Measurements from ENCODE around the gene SPRR3. TPM values are rescaled to one million over a fixed set of nuclear protein-coding genes. Genes with fewer than 3 reads are reported as not detected.

Gene SPRR3
- total and polyA plus RNA-seq, 4 donors = 0.50 to 1.9 (median 1.2) TPM; not detected in 1

DNA sequence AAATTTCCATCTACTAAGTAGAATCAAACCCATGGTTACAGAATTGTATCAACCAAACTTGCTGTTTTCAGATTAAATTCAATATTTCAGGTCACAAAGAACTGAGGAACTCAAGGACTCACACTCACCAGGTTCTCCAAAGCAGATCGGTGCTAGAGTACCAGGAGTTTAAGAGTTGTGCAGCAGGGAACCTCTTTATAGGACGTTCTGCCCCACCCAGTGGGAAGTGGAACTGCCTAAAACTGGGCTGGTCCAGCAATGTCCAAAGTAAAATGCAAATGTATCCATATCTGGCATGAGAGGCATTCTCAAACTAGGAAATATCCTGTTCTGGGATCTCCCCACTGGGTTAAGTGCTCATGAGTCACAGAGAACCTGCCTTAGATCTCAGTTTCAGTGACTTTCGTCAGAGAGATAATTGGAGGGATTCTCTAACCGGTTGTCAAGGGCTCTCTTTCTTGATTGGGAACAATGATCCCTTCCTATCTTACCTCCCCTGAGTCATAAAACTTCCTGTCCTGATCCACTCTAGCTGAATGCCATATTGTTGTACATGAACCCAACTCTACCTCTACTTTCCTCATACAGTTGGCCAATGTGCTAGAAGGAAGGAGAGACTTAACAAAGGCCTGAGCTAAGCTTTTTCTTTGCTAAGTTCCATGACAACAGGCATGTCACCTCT lies 39.5 kb downstream of the SPRR3 start, which contains the start of gene SPRR2D:
Gene SPRR2D (minus strand): TSS at position 171 of the 682 bp plus-strand sequence. CDS start 774 bp downstream, outside the sequence.
- TF ChIP-seq, protein P1, sequence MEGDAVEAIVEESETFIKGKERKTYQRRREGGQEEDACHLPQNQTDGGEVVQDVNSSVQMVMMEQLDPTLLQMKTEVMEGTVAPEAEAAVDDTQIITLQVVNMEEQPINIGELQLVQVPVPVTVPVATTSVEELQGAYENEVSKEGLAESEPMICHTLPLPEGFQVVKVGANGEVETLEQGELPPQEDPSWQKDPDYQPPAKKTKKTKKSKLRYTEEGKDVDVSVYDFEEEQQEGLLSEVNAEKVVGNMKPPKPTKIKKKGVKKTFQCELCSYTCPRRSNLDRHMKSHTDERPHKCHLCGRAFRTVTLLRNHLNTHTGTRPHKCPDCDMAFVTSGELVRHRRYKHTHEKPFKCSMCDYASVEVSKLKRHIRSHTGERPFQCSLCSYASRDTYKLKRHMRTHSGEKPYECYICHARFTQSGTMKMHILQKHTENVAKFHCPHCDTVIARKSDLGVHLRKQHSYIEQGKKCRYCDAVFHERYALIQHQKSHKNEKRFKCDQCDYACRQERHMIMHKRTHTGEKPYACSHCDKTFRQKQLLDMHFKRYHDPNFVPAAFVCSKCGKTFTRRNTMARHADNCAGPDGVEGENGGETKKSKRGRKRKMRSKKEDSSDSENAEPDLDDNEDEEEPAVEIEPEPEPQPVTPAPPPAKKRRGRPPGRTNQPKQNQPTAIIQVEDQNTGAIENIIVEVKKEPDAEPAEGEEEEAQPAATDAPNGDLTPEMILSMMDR (IDR thresholded peaks at IDR 0.05; ENCODE audit: control extremely low read depth, extremely low read depth) = no peak
- Histone ChIP-seq H3K9ac (ENCODE audit: insufficient read depth in 1 of 2, low read length in 2 of 2) (no peak within 1 kb of the TSS), H3K27ac (ENCODE audit: low read depth in 1 of 2, low read length in 1 of 2) (no peak within 1 kb of the TSS), H3K4me1 (ENCODE audit: control insufficient read depth in 5 of 5, insufficient read depth in 5 of 5, low read length in 5 of 5) (no peaks in the 10 kb centered on the region), H3K27me3 (ENCODE audit: control insufficient read depth in 3 of 3, insufficient read depth in 3 of 3, low read length in 2 of 3) (no peaks in the 10 kb centered on the region), H3K36me3 (ENCODE audit: control insufficient read depth in 4 of 4, insufficient read depth in 4 of 4, low read length in 4 of 4) (no peaks in the 10 kb centered on the region), H3K4me3 (no peak within 1 kb of the TSS), H3K9me3 (ENCODE audit: control insufficient read depth in 4 of 4, insufficient read depth in 3 of 4, low read length in 3 of 4) (peaks cover 0 to 5% (median 0%) of the 10 kb centered on the region in 4 donors)
- 58 to 72% methylated on average over 4 of the region's 4 CpGs for WGBS, 2 donors
- DNase-seq (no peak), ATAC-seq (ENCODE audit: insufficient read depth, low FRiP score) (no peak)

DNA sequence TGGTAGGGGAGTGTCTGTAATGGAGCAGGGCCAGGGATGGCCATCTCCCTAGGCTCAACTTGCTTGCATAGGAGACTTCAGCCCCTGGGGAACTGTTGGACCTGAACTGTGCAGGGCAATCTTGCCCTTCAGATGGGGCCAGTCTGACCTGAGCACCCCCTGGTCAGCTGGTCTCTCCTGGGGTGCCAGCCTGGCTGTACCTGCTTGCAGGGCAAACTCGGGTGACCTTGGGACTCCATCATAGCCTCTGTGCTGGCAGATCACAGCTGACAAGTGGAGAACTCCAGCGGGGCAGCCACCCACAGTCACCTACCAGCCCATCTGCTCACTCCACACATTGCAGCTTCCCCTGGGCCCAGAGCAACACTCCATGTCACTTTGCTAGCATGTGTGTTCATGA lies 47.7 kb downstream of the SPRR3 start:
- H3K4me3 ChIP-seq = no peak overlapping the region
- H3K27ac ChIP-seq (ENCODE audit: low read depth in 1 of 2, low read length in 1 of 2) = no peak overlapping the region
- H3K27me3 ChIP-seq (ENCODE audit: control insufficient read depth in 3 of 3, insufficient read depth in 3 of 3, low read length in 2 of 3) = no peaks in the 10 kb centered on the region
- peaks cover 0 to 3% (median 0%) of the 10 kb centered on the region in 4 donors for H3K9me3 ChIP-seq (ENCODE audit: control insufficient read depth in 4 of 4, insufficient read depth in 3 of 4, low read length in 3 of 4)
- H3K4me1 ChIP-seq (ENCODE audit: control insufficient read depth in 5 of 5, insufficient read depth in 5 of 5, low read length in 5 of 5) = no peaks in the 10 kb centered on the region
- no peak overlapping the region for H3K9ac ChIP-seq (ENCODE audit: insufficient read depth in 1 of 2, low read length in 2 of 2)
- no peak for DNase-seq
- ATAC-seq (ENCODE audit: insufficient read depth, low FRiP score) = no peak
- no peaks in the 10 kb centered on the region for H3K36me3 ChIP-seq (ENCODE audit: control insufficient read depth in 4 of 4, insufficient read depth in 4 of 4, low read length in 4 of 4)
- TF ChIP-seq, protein P1 (IDR thresholded peaks at IDR 0.05; ENCODE audit: control extremely low read depth, extremely low read depth) = no peak
- 87 to 89% methylated on average over 2 of the region's 2 CpGs for WGBS, 2 donors

Small RNA genes lying within 50 kb of the gene (small RNA-seq; reads per million reads assigned to genes)
- gene AL356867.1 (ENCODE audit: low replicate concordance) (not detected), gene RF00322 (ENCODE audit: low replicate concordance) (not detected), gene SPRR1A (ENCODE audit: low replicate concordance) (not detected)

Other genes with a start within 250 kb of the SPRR3 start
- not detected for gene KPRP, start 243.7 kb upstream of the SPRR3 start, total RNA-seq
- not detected for gene KPRP, start 243.7 kb upstream of the SPRR3 start, polyA plus RNA-seq
- not detected for gene LCE1F, start 226.6 kb upstream of the SPRR3 start, total RNA-seq
- not detected for gene LCE1F, start 226.6 kb upstream of the SPRR3 start, polyA plus RNA-seq
- not detected for gene LCE1E, start 215.5 kb upstream of the SPRR3 start, total RNA-seq
- gene LCE1E, start 215.5 kb upstream of the SPRR3 start, polyA plus RNA-seq = not detected
- not detected for gene LCE1D, start 205.0 kb upstream of the SPRR3 start, total RNA-seq
- gene LCE1D, start 205.0 kb upstream of the SPRR3 start, polyA plus RNA-seq = not detected
- not detected for gene LCE1C, start 195.1 kb upstream of the SPRR3 start, total RNA-seq
- not detected for gene LCE1C, start 195.1 kb upstream of the SPRR3 start, polyA plus RNA-seq
- gene LCE1B, start 189.8 kb upstream of the SPRR3 start, total RNA-seq = not detected
- gene LCE1B, start 189.8 kb upstream of the SPRR3 start, polyA plus RNA-seq = not detected
- gene LCE1A, start 174.3 kb upstream of the SPRR3 start, total RNA-seq = not detected
- gene LCE1A, start 174.3 kb upstream of the SPRR3 start, polyA plus RNA-seq = not detected
- gene LCE6A, start 158.9 kb upstream of the SPRR3 start, total RNA-seq = not detected
- gene LCE6A, start 158.9 kb upstream of the SPRR3 start, polyA plus RNA-seq = not detected
- gene LCE7A, start 141.8 kb upstream of the SPRR3 start, total RNA-seq = not detected
- gene LCE7A, start 141.8 kb upstream of the SPRR3 start, polyA plus RNA-seq = not detected
- not detected for gene SMCP, start 123.4 kb upstream of the SPRR3 start, total RNA-seq
- not detected for gene SMCP, start 123.4 kb upstream of the SPRR3 start, polyA plus RNA-seq
- gene IVL, start 93.2 kb upstream of the SPRR3 start, total RNA-seq = under 1 TPM in 1 of 2 donors, not detected in 1; 0.31 TPM
- gene IVL, start 93.2 kb upstream of the SPRR3 start, polyA plus RNA-seq = under 1 TPM; 0.22 to 0.52 TPM
- not detected for gene SPRR5, start 54.5 kb upstream of the SPRR3 start, total RNA-seq
- gene SPRR5, start 54.5 kb upstream of the SPRR3 start, polyA plus RNA-seq = under 1 TPM in 1 of 2 donors, not detected in 1; 0.05 TPM
- not detected for gene SPRR4, start 31.1 kb upstream of the SPRR3 start, total RNA-seq
- gene SPRR4, start 31.1 kb upstream of the SPRR3 start, polyA plus RNA-seq = not detected
- gene SPRR1A, start 17.7 kb upstream of the SPRR3 start, total RNA-seq = not detected
- gene SPRR1A, start 17.7 kb upstream of the SPRR3 start, polyA plus RNA-seq = not detected
- gene SPRR1B, start 29.5 kb downstream of the SPRR3 start, total RNA-seq = not detected
- gene SPRR1B, start 29.5 kb downstream of the SPRR3 start, polyA plus RNA-seq = 1 to 10 TPM in 1 of 2 donors, under 1 TPM in 1; 0.31 to 1.9 TPM
- not detected for gene SPRR2D, start 39.4 kb downstream of the SPRR3 start, total RNA-seq
- 1 to 10 TPM; 1.0 to 2.5 TPM for gene SPRR2D, start 39.4 kb downstream of the SPRR3 start, polyA plus RNA-seq
- gene SPRR2A, start 55.8 kb downstream of the SPRR3 start, total RNA-seq = under 1 TPM in 1 of 2 donors, not detected in 1; 0.82 TPM
- gene SPRR2A, start 55.8 kb downstream of the SPRR3 start, polyA plus RNA-seq = 1 to 10 TPM in 1 of 2 donors, not detected in 1; 4.5 TPM
- not detected for gene SPRR2B, start 69.9 kb downstream of the SPRR3 start, total RNA-seq
- gene SPRR2B, start 69.9 kb downstream of the SPRR3 start, polyA plus RNA-seq = not detected
- not detected for gene SPRR2E, start 92.8 kb downstream of the SPRR3 start, total RNA-seq
- under 1 TPM; 0.33 to 0.60 TPM for gene SPRR2E, start 92.8 kb downstream of the SPRR3 start, polyA plus RNA-seq
- gene SPRR2F, start 111.8 kb downstream of the SPRR3 start, total RNA-seq = not detected
- gene SPRR2F, start 111.8 kb downstream of the SPRR3 start, polyA plus RNA-seq = under 1 TPM in 1 of 2 donors, not detected in 1; 0.73 TPM
- gene SPRR2G, start 149.1 kb downstream of the SPRR3 start, total RNA-seq = not detected
- gene SPRR2G, start 149.1 kb downstream of the SPRR3 start, polyA plus RNA-seq = not detected
- gene LELP1, start 201.7 kb downstream of the SPRR3 start, total RNA-seq = not detected
- not detected for gene LELP1, start 201.7 kb downstream of the SPRR3 start, polyA plus RNA-seq
- gene PRR9, start 215.8 kb downstream of the SPRR3 start, total RNA-seq = not detected
- under 1 TPM in 1 of 2 donors, not detected in 1; 0.22 TPM for gene PRR9, start 215.8 kb downstream of the SPRR3 start, polyA plus RNA-seq